ENCODE data around the gene ABCC6. TPM values are rescaled to one million over a fixed set of nuclear protein-coding genes. Genes with fewer than 3 reads are reported as not detected.
"Not testable (repeated sequence)": the region's sequence is repeated elsewhere in the genome, so short reads cannot be mapped to it uniquely, and the experiment has no call there.

ABCC6 gene
- total and polyA plus RNA-seq, 2 of the 4 experiments (the other 2 are of a cell fraction) = 0.36 to 1.3 TPM

DNA sequence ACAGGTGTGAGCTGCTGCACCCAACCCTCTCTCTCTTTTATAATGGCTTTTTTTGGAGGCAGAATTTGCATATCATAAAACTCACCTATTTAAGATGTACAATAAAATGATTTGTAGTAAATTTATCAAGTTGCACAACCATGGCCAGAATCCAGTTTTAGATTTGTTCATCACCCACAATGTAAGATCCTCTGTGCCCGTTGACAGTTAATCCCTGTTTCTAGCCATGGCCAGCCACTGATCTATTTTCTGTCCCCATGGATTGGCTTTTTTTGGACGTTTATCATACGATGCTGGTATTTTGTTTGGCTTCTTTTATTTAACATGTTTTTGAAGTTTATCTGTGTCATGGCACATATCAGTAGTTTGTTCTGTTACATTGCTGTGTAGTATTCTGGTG, 44.4 kb upstream of the ABCC6 start:
- H3K4me1 ChIP-seq (ENCODE audit: control insufficient read depth, insufficient read depth, low read length); H4K91ac ChIP-seq (ENCODE audit: insufficient read depth, low read depth, low read length); H2BK20ac ChIP-seq (ENCODE audit: low read depth, low read length); H3K14ac ChIP-seq (replicated peaks; ENCODE audit: low read depth, low read length); BruUV-seq (replicated peaks); H4K20me1 ChIP-seq (ENCODE audit: insufficient read depth, low read length); H3K4me2 ChIP-seq (ENCODE audit: low read depth, low read length); in situ Hi-C loops (cut with MboI; ENCODE audit: low sequenced_read_pairs); H3K36me3 ChIP-seq (ENCODE audit: control insufficient read depth, insufficient read depth, low read length); H3K27ac ChIP-seq (ENCODE audit: insufficient read depth, low read length); H2BK120ac ChIP-seq (ENCODE audit: low read depth, low read length); CTCF ChIA-PET; H2BK5ac ChIP-seq (ENCODE audit: low read depth, low read length, poor library complexity, severe bottlenecking); H2AFZ ChIP-seq (replicated peaks; ENCODE audit: low read length, poor library complexity); H3K9me1 ChIP-seq (ENCODE audit: insufficient read depth, low read length); H4K5ac ChIP-seq (ENCODE audit: low read depth, low read length); dilution Hi-C loops (cut with HindIII; ENCODE audit: low sequenced_read_pairs, unreplicated experiment); DNase-seq; intact Hi-C loops (cut with micrococcal nuclease); H3K4me3 ChIP-seq (ENCODE audit: insufficient read depth, low read depth, low read length); ATAC-seq (ENCODE audit: low read depth); H3K56ac ChIP-seq (ENCODE audit: extremely low read depth, insufficient read depth, low read length); H3K23ac ChIP-seq (ENCODE audit: low read depth, low read length); POLR2A ChIA-PET (ENCODE audit: unreplicated experiment); H3K4ac ChIP-seq (ENCODE audit: low read depth, low read length); H4K8ac ChIP-seq (ENCODE audit: low read depth in 2 of 2, low read length in 2 of 2); H3K18ac ChIP-seq (ENCODE audit: low read depth, low read length); H2AK5ac ChIP-seq (ENCODE audit: low read depth, low read length); H2BK15ac ChIP-seq (ENCODE audit: low read depth, low read length); H3K9me3 ChIP-seq (ENCODE audit: control insufficient read depth, insufficient read depth, low read length); H3K27me3 ChIP-seq (ENCODE audit: control insufficient read depth, insufficient read depth, low read length); H3K79me1 ChIP-seq (ENCODE audit: low read depth in 1 of 2, low read length in 2 of 2); H3K9ac ChIP-seq (ENCODE audit: low read depth, low read length); H2AK9ac ChIP-seq (replicated peaks; ENCODE audit: low read depth, low read length, poor library complexity): not testable (repeated sequence)
- no CpG with 5 or more reads among the region's 3 CpGs for WGBS, 2 experiments (ENCODE audit: extremely low coverage in 2 of 2, insufficient read length in 1 of 2)

Data from IMR-90 (cell line).